Hair follicular keratinocyte (primary cell): Measurements from ENCODE around the gene NACC1. TPM values are rescaled to one million over a fixed set of nuclear protein-coding genes. Genes with fewer than 3 reads are reported as not detected.

Source experiments
- total RNA-seq: library from RNA; depleted of rRNA; stranded (reverse); fragments of >200 nt; gene quantifications from 2 replicates; pipeline ENCODE4 v1.2.3, GENCODE V29; 2015

NACC1 gene
- 57.6 and 71.9 TPM in 2 replicates for total RNA-seq

GRCh38 chr19:13117772-13118423 lies at the start of gene NACC1:
TSS of gene NACC1 (plus strand) at chr19:13118264. CDS start at chr19:13135208, 16,944 bp downstream.

GRCh38 chr19:13102666-13103580 lies 15.1 kb upstream of the NACC1 start, which contains the start of gene LYL1:
TSS of gene LYL1 (minus strand) at chr19:13102858. CDS start at chr19:13101171, 1,687 bp downstream.

GRCh38 chr19:13116282-13117175 lies 1.5 kb upstream of the NACC1 start, which contains the start of gene TRMT1:
TSS of gene TRMT1 (minus strand) at chr19:13116740. CDS start at chr19:13116399, 341 bp downstream.

GRCh38 chr19:13150187-13150930 lies 32.3 kb downstream of the NACC1 start, which contains the start of the genes IER2 and STX10:
TSS of gene IER2 (plus strand) at chr19:13150411. CDS start at chr19:13153187, 2,776 bp downstream.
TSS of gene STX10 (minus strand) at chr19:13150375. CDS start at chr19:13150173, 202 bp downstream.

Other genes with a start within 250 kb of the NACC1 start
- gene DNASE2, start 236.8 kb upstream of the NACC1 start, total RNA-seq = 35.8 and 48.5 TPM in 2 replicates
- gene KLF1, start 231.1 kb upstream of the NACC1 start, total RNA-seq = not detected in 2 replicates
- gene GCDH, start 227.1 kb upstream of the NACC1 start, total RNA-seq = 30.6 and 39.4 TPM in 2 replicates
- gene SYCE2, start 199.0 kb upstream of the NACC1 start, total RNA-seq = 0.08 and 0.23 TPM in 2 replicates
- 66.7 and 87.1 TPM in 2 replicates for gene FARSA, start 184.6 kb upstream of the NACC1 start, total RNA-seq
- gene CALR, start 179.7 kb upstream of the NACC1 start, total RNA-seq = 1,822 and 2,213 TPM in 2 replicates
- gene RAD23A, start 172.4 kb upstream of the NACC1 start, total RNA-seq = 117 and 122 TPM in 2 replicates
- gene GADD45GIP1, start 161.0 kb upstream of the NACC1 start, total RNA-seq = 65.8 and 102 TPM in 2 replicates
- not detected in 2 replicates for gene DAND5, start 148.7 kb upstream of the NACC1 start, total RNA-seq
- gene NFIX, start 122.8 kb upstream of the NACC1 start, total RNA-seq = 16.7 and 18.9 TPM in 2 replicates
- gene LYL1, start 15.4 kb upstream of the NACC1 start, total RNA-seq = 0.53 and 2.7 TPM in 2 replicates
- gene TRMT1, start 1.5 kb upstream of the NACC1 start, total RNA-seq = 35.5 and 40.1 TPM in 2 replicates
- 93.3 and 98.0 TPM in 2 replicates for gene STX10, start 32.1 kb downstream of the NACC1 start, total RNA-seq
- 123 and 158 TPM in 2 replicates for gene IER2, start 32.1 kb downstream of the NACC1 start, total RNA-seq